Regular cardiac myocyte (primary cell): Measurements from ENCODE around the gene PSTPIP1. TPM values are rescaled to one million over a fixed set of nuclear protein-coding genes. Genes with fewer than 3 reads are reported as not detected.

Experiments
- total RNA-seq: library from RNA; depleted of rRNA; stranded (reverse); fragments of >200 nt; gene quantifications from 2 replicates; pipeline ENCODE4 v1.2.3, GENCODE V29; 2014

The PSTPIP1 gene
- total RNA-seq, result 0.56 and 1.3 TPM in 2 replicates

DNA sequence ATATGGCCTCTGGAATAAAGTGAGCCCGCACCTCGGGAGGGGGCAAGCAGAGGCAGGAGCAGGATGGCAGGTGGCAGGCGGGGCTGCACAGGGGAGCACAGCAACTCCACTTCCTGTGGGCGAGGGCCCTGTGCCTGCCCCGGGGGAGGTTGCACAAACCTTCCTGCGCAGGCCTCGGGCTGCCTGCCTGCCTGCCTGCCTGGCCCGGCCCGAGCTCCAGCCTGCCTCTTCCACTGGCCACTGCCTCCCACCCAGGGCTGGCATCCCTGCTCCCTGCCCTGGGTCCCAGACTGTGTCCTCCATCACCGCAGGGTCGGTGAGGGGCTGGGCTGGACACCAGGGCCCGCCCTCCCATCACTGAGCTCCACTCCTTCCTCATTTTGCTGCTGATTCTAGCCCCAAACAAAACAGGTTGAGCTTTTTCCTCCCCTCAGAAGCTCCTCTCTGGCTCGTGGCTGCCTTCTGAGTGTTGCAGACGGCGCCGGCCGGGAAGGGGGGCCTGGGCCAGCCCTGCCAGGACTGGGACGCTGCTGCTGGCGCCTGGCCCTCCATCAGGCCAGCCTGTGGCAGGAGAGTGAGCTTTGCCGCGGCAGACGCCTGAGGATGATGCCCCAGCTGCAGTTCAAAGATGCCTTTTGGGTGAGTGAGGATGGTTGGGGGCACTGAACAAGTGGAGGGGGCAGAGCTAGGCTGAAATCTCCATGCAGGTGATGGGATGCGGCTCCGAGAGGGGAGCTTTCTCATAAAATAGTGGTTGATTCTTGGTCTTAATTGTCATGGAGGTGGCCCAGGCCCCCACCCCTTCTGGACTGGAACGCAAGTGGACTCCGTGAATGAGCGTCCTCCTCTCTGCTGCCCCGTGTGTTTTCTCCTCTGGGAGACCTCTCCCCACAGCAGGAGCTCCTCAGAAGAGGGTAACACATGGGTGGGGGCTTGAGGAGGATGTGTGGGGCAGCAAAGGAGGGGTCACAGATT, at the start of gene PSTPIP1:
PSTPIP1 (plus strand) TSS at position 156 of the 975 bp plus-strand sequence; CDS start at position 604, 448 bp downstream.

DNA sequence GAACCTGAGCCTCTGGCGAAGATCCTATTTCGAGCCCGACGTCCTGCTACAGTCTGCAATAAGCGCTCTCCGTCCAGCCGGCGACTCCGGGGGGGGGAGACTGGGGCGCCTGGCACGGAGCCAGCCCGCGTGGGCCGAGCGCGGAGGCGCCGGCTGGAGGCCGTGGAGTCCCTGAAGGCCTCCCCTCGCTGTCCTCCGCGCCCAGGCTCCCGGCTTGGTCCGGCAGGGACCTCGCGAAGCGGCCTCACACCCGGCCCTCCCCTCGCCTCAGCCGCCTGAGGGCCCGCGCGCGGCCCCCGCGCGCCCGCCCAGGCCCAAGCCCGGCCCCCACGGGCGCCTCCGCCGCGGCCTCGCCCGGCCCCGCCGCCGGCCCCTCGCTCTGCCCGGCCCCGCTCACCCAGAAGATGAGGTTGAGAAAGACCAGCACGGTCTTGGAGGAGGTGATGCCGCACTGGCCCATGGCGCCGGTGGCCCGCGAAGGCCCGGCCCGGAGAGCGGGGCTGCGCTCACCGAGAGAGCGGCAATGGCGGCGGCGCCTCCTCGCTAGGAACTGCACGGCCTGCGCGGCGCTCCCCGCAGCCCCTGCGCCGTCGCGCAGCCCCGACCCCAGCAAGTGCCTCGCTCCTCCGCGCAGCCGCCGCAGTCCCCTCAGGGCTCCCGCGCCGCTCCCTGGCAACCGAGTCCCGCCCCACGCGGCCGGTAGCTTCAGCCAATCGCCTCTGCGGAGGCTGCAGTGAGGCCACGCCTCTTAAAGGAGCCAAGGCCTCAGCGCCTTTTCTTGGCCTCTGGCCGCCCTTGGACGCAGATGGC, 75.8 kb downstream of the PSTPIP1 start, which contains the start of gene TSPAN3:
TSPAN3 (minus strand) TSS at position 615 of the 810 bp plus-strand sequence; CDS start at position 460, 155 bp downstream.

Other genes with a start within 250 kb of the PSTPIP1 start
- 5.4 and 13.2 TPM in 2 replicates for gene SCAPER, start 89.8 kb upstream of the PSTPIP1 start, total RNA-seq
- 42.9 and 61.4 TPM in 2 replicates for gene RCN2, start 63.4 kb upstream of the PSTPIP1 start, total RNA-seq
- gene TSPAN3, start 76.0 kb downstream of the PSTPIP1 start, total RNA-seq, result 194 and 396 TPM in 2 replicates